K562 (cell line): Measurements from ENCODE around the gene CFL1. TPM values are rescaled to one million over a fixed set of nuclear protein-coding genes. Genes with fewer than 3 reads are reported as not detected.
A peak's percentile ranks its signal among the peaks of the same experiment; 100 is the strongest.

ENCODE experiments used
- CREB1 ChIP-seq, 2 experiments: sonication (generic) in 1 of 2; formaldehyde crosslinking in 1 of 2; IDR thresholded peaks; 2 replicates each; pipeline versions ENCODE4 v1.6.1 to v1.8.0; 2012 to 2022; ENCODE audit warnings: inconsistent platforms in 1 of 2, mild to moderate bottlenecking in 1 of 2, missing genetic modification reagents in 1 of 2, moderate library complexity in 1 of 2
- DNMT1 ChIP-seq: fragments of 450-650 bp; IDR thresholded peaks from 2 replicates; pipeline ENCODE4 v1.6.1; 2016; ENCODE audit warnings: antibody characterized with exemption, mild to moderate bottlenecking
- ETV6 ChIP-seq, 3 experiments: fragments of 150-350 bp in 1 of 3; sonication (generic) in 1 of 3; formaldehyde crosslinking in 1 of 3; IDR thresholded peaks; 2 replicates each; pipeline versions ENCODE4 v1.6.1 to v1.8.0; 2014 to 2022; ENCODE audit warnings: borderline replicate concordance in 2 of 3, low read depth in 2 of 3, antibody characterized with exemption in 1 of 3, low read length in 1 of 3, mild to moderate bottlenecking in 1 of 3, missing genetic modification reagents in 1 of 3
- KDM1A ChIP-seq, 2 experiments: fragments of 450-650 bp; IDR thresholded peaks; 2 replicates each; pipeline ENCODE4 v1.6.1; 2016; ENCODE audit warnings: mild to moderate bottlenecking in 2 of 2
- MAFF ChIP-seq: IDR thresholded peaks from 2 replicates; pipeline ENCODE4 v1.6.1; 2012; ENCODE audit warnings: low read length, improper control_type of control experiment
- PHTF2 ChIP-seq: fragments of 250-450 bp; sonication (Bioruptor Pico); IDR thresholded peaks from 2 replicates; pipeline ENCODE4 v1.5.0; 2021; ENCODE audit warnings: mild to moderate bottlenecking
- PML ChIP-seq: IDR thresholded peaks from 2 replicates; pipeline ENCODE4 v1.6.1; 2012; ENCODE audit warnings: low read length, inconsistent platforms
- POLR2A ChIP-seq: fragments of 450-650 bp; conservative IDR thresholded peaks from 2 replicates; pipeline ENCODE4 v1.6.1; 2016
- POLR2AphosphoS5 ChIP-seq: IDR thresholded peaks from 2 replicates; pipeline ENCODE4 v1.6.1; 2011; ENCODE audit warnings: mild to moderate bottlenecking, low read depth, low read length, moderate library complexity; ENCODE audit not compliant: control insufficient read depth, insufficient read depth
- POLR2G ChIP-seq: fragments of 200-400 bp; formaldehyde crosslinking; IDR thresholded peaks from 2 replicates; pipeline ENCODE4 v1.6.1; 2017; ENCODE audit warnings: low read depth, mild to moderate bottlenecking, antibody characterized with exemption, low read length, moderate library complexity
- RFX7 ChIP-seq: fragments of 250-450 bp; sonication (Bioruptor Pico); IDR thresholded peaks from 2 replicates; pipeline ENCODE4 v1.5.1; 2021; ENCODE audit warnings: mild to moderate bottlenecking
- SMARCC2 ChIP-seq: fragments of 450-650 bp; IDR thresholded peaks from 2 replicates; pipeline ENCODE4 v1.6.1; 2017; ENCODE audit warnings: antibody characterized with exemption, moderate library complexity, mild to moderate bottlenecking, low read depth
- SUPT5H ChIP-seq: fragments of 450-650 bp; IDR thresholded peaks from 2 replicates; pipeline ENCODE4 v1.6.1; 2016
- ZBTB8A ChIP-seq: fragments of 450-650 bp; IDR thresholded peaks from 2 replicates; pipeline ENCODE4 v1.6.1; 2018; ENCODE audit warnings: mild to moderate bottlenecking, moderate library complexity; ENCODE audit not compliant: partially characterized antibody
- ZFP36 ChIP-seq: fragments of 150-350 bp; IDR thresholded peaks from 2 replicates; pipeline ENCODE4 v1.6.1; 2018; ENCODE audit warnings: low read length, low read depth; ENCODE audit not compliant: partially characterized antibody
- ZFX ChIP-seq: sonication (generic); formaldehyde crosslinking; IDR thresholded peaks from 2 replicates; pipeline ENCODE4 v1.8.0; 2022; ENCODE audit warnings: mild to moderate bottlenecking, missing genetic modification reagents, moderate library complexity
- ZNF239 ChIP-seq: fragments of 250-450 bp; sonication (Bioruptor Pico); IDR thresholded peaks from 2 replicates; pipeline ENCODE4 v1.4.0; 2020; ENCODE audit warnings: mild to moderate bottlenecking
- ZNF583 ChIP-seq: fragments of 250-450 bp; sonication (Bioruptor Pico); IDR thresholded peaks from 2 replicates; pipeline ENCODE4 v1.4.0; 2020
- ZNF586 ChIP-seq: fragments of 450-650 bp; formaldehyde crosslinking; conservative IDR thresholded peaks from 2 replicates; pipeline ENCODE4 v1.4.0; 2020; ENCODE audit warnings: mild to moderate bottlenecking, moderate library complexity
- ZNF764 ChIP-seq: fragments of 250-450 bp; sonication (Bioruptor Pico); IDR thresholded peaks from 2 replicates; pipeline ENCODE4 v1.4.0; 2020; ENCODE audit warnings: low read depth, mild to moderate bottlenecking, moderate library complexity
- polyA plus RNA-seq, 8 experiments: library from polyadenylated mRNA; depleted of rRNA in 4 of 8; stranded (reverse) in 5 of 8; unstranded in 3 of 8; fragments of >200 nt; fragmentation: Nextera tagmentation in 2 of 8; fragmentation: Illumina TruSeq in 1 of 8; extraction: Ambion mirVana in 2 of 8; extraction: Trizol in 1 of 8; gene quantifications; 2 replicates each; pipeline versions ENCODE4 v1.2.1 to v1.2.3, GENCODE V29; 2011 to 2014; ENCODE audit warnings: inconsistent platforms in 1 of 8, missing spikeins in 1 of 8
- total RNA-seq, 7 experiments: library from RNA; depleted of rRNA in 6 of 7; stranded (reverse); fragments of >200 nt in 6 of 7; fragmentation: Illumina TruSeq in 2 of 7; extraction: Trizol in 2 of 7; gene quantifications; 2 replicates each; pipeline versions ENCODE4 v1.2.1 to v1.2.3, GENCODE V29; 2011 to 2021; ENCODE audit warnings: low replicate concordance in 1 of 7
- TF ChIP-seq, protein P1 (sequence below): fragments of 450-650 bp; formaldehyde crosslinking; IDR thresholded peaks from 2 replicates; pipeline ENCODE4 v1.4.0; 2022; ENCODE audit warnings: missing genetic modification characterization
- TF ChIP-seq, protein P2 (sequence below): fragments of 250-450 bp; sonication (Bioruptor Pico); IDR thresholded peaks from 2 replicates; pipeline ENCODE4 v1.9.0; 2021; ENCODE audit warnings: mild to moderate bottlenecking
- TF ChIP-seq, protein P3 (sequence below), 2 experiments: fragments of 450-650 bp in 1 of 2; sonication (generic) in 1 of 2; formaldehyde crosslinking in 1 of 2; IDR thresholded peaks in 1 of 2; conservative IDR thresholded peaks in 1 of 2; 2 replicates each; pipeline versions ENCODE4 v1.6.1 to v1.8.1; 2016 to 2023; ENCODE audit warnings: mild to moderate bottlenecking in 2 of 2, moderate library complexity in 2 of 2, inconsistent platforms in 1 of 2, missing genetic modification reagents in 1 of 2
- TF ChIP-seq, protein P4 (sequence below): sonication (generic); formaldehyde crosslinking; IDR thresholded peaks from 2 replicates; pipeline ENCODE4 v1.8.1; 2023; ENCODE audit warnings: mild to moderate bottlenecking, missing genetic modification reagents

The CFL1 gene
- total and polyA plus RNA-seq, 9 of the 15 experiments (the other 6 are each of a cell fraction or from before 2014, with no cell fraction given) = 105 to 1,101 (median 859) TPM

DNA sequence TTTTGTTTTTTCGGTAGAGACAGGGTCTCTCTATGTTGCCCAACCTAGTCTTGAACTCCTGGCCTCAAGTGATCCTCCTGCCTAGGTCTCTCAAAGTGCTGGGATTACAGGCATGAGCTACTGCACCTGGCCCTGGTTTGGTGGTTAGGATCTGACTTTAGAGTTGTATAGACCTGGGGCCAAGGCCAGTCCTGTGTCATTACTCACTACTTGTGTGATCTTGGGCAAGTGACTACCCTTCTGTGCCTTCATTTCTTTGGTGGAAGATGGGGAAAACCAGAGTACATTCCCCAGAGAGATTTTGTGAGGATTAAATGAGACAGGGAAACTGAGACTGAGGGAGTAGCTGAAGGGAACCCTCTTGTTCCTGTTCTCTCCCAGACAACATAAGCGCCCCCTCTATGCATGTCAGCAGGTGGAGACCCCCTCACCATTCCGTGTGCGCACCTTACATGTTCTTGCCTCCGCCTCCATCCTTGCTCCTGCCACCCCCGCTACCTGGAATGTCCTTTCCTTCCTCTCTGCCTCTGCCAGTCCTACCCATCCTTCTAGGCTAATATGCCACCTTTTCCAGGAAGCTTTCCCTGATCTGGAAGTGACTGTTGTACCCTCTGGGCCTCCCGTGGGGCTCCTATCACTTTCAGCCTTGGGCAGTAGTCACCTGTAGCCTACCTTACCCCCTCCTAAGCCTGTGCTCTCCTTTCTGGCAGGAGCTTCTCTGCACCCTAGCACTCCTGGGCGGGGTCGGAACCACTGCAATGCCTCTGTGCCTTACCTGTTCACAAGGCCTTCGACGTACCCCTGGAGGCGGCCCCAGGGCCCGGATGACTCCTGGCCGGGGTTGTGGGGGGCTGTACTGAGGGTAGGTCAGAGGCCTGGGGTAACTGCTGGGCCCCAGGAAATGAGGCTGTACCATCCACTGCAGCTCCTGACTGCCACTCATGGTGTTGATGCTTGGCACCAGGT is 38.3 kb upstream of the CFL1 start (continued):
- TF ChIP-seq MAFF = no peak
- TF ChIP-seq, protein P1, sequence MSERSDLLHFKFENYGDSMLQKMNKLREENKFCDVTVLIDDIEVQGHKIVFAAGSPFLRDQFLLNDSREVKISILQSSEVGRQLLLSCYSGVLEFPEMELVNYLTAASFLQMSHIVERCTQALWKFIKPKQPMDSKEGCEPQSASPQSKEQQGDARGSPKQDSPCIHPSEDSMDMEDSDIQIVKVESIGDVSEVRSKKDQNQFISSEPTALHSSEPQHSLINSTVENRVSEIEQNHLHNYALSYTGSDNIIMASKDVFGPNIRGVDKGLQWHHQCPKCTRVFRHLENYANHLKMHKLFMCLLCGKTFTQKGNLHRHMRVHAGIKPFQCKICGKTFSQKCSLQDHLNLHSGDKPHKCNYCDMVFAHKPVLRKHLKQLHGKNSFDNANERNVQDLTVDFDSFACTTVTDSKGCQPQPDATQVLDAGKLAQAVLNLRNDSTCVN = no peak
- TF ChIP-seq ZNF586 = 0 out of 2 replicates have a peak, but pooled peaks have one; percentile 10
- TF ChIP-seq, protein P2, sequence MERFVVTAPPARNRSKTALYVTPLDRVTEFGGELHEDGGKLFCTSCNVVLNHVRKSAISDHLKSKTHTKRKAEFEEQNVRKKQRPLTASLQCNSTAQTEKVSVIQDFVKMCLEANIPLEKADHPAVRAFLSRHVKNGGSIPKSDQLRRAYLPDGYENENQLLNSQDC = no peak
- peak; percentile 57 for TF ChIP-seq POLR2AphosphoS5
- TF ChIP-seq, protein P3, sequence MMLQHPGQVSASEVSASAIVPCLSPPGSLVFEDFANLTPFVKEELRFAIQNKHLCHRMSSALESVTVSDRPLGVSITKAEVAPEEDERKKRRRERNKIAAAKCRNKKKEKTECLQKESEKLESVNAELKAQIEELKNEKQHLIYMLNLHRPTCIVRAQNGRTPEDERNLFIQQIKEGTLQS (IDR thresholded peaks at IDR 0.05) = no peak
- TF ChIP-seq, protein P3 (CRISPR knock-in tag; conservative IDR thresholded peaks at IDR 0.05) = 0 out of 2 replicates have a peak, but pooled peaks have one; percentile 11
- no peak for TF ChIP-seq ETV6 (IDR thresholded peaks at IDR 0.05; ENCODE audit: borderline replicate concordance in 1 of 2, low read depth in 2 of 2, low read length in 1 of 2)
- no peak for TF ChIP-seq ETV6 (CRISPR knock-in tag; IDR thresholded peaks at IDR 0.05; ENCODE audit: borderline replicate concordance)
- peak; percentile 53 for TF ChIP-seq POLR2A
- no peak for TF ChIP-seq SMARCC2
- TF ChIP-seq ZFP36 = no peak
- TF ChIP-seq, protein P4, sequence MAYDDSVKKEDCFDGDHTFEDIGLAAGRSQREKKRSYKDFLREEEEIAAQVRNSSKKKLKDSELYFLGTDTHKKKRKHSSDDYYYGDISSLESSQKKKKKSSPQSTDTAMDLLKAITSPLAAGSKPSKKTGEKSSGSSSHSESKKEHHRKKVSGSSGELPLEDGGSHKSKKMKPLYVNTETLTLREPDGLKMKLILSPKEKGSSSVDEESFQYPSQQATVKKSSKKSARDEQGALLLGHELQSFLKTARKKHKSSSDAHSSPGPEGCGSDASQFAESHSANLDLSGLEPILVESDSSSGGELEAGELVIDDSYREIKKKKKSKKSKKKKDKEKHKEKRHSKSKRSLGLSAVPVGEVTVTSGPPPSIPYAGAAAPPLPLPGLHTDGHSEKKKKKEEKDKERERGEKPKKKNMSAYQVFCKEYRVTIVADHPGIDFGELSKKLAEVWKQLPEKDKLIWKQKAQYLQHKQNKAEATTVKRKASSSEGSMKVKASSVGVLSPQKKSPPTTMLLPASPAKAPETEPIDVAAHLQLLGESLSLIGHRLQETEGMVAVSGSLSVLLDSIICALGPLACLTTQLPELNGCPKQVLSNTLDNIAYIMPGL = 0 out of 2 replicates have a peak, but pooled peaks have one; percentile 35
- no peak for TF ChIP-seq ZBTB8A
- no peak for TF ChIP-seq ZNF583 (CRISPR knock-in tag)
- no peak for TF ChIP-seq PHTF2 (CRISPR knock-in tag)
- peak; percentile 57 for TF ChIP-seq SUPT5H
- TF ChIP-seq CREB1 (IDR thresholded peaks at IDR 0.05) = peak; percentile 16; the same call in 1 of the 2 replicates
- no peak for TF ChIP-seq CREB1 (CRISPR knock-in tag; IDR thresholded peaks at IDR 0.05)
- TF ChIP-seq ZNF239 (CRISPR knock-in tag) = no peak
- TF ChIP-seq DNMT1 = no peak
- TF ChIP-seq POLR2G = peak; percentile 73
- TF ChIP-seq KDM1A (IDR thresholded peaks at IDR 0.05) = no peak
- no peak for TF ChIP-seq RFX7 (CRISPR knock-in tag)
- no peak for TF ChIP-seq ZNF764 (CRISPR knock-in tag)
- TF ChIP-seq ZFX = no peak
- TF ChIP-seq PML = 0 out of 2 replicates have a peak, but pooled peaks have one; percentile 19
